Aorta (tissue), 5 donors: ENCODE results near the gene CFLAR. TPM values are rescaled to one million over a fixed set of nuclear protein-coding genes. Genes with fewer than 3 reads are reported as not detected.
A peak's percentile ranks its signal among the peaks of the same experiment; 100 is the strongest.
"Not testable (repeated sequence)": the region's sequence is repeated elsewhere in the genome, so short reads cannot be mapped to it uniquely, and the experiment has no call there.

Source experiments
- ATAC-seq: fragments of 200-7000 bp; cut with Tn5 transposase; one replicate; pipeline ENCODE4 v1.9.1; 2022; ENCODE audit warnings: moderate library complexity; ENCODE audit not compliant: low FRiP score
- DNase-seq, 2 donors: peaks; one replicate each; pipeline ENCODE4 v3.0.0-alpha.2; 2020
- H3K27ac ChIP-seq, 2 donors: one replicate each; pipeline ENCODE4 v1.5.1; 2013; ENCODE audit warnings: low read length in 2 of 2, mild to moderate bottlenecking in 2 of 2, moderate library complexity in 2 of 2, control low read depth in 1 of 2, inconsistent platforms in 1 of 2, low read depth in 1 of 2
- H3K27me3 ChIP-seq, 2 donors: one replicate each; pipeline ENCODE4 v1.6.1; 2013; ENCODE audit warnings: control low read depth in 1 of 2, low read length in 1 of 2, mild to moderate bottlenecking in 1 of 2, moderate library complexity in 1 of 2; ENCODE audit not compliant: insufficient read depth in 2 of 2, control insufficient read depth in 1 of 2
- H3K36me3 ChIP-seq, 2 donors: one replicate each; pipeline ENCODE4 v1.6.1; 2013; ENCODE audit warnings: control low read depth in 1 of 2, low read length in 1 of 2, mild to moderate bottlenecking in 1 of 2; ENCODE audit not compliant: insufficient read depth in 2 of 2, control insufficient read depth in 1 of 2
- H3K4me1 ChIP-seq, 2 donors: one replicate each; pipeline ENCODE4 v1.6.1; 2013; ENCODE audit warnings: low read length in 2 of 2, control low read depth in 1 of 2, mild to moderate bottlenecking in 1 of 2, moderate library complexity in 1 of 2; ENCODE audit not compliant: insufficient read depth in 2 of 2, control insufficient read depth in 1 of 2
- H3K4me3 ChIP-seq, 2 donors: one replicate each; pipeline ENCODE4 v1.5.1; 2013; ENCODE audit warnings: low read length in 2 of 2, control low read depth in 1 of 2, mild to moderate bottlenecking in 1 of 2
- H3K9me3 ChIP-seq: one replicate; pipeline ENCODE4 v1.6.1; 2013; ENCODE audit warnings: mild to moderate bottlenecking, low read length; ENCODE audit not compliant: control insufficient read depth
- WGBS, 2 donors: extraction: QIAGEN DNeasy Blood & Tissue Kit; methylation state at CpG; one replicate each; pipeline ENCODE4 v1.1.7; 2013; 5-methylcytosine and 5-hydroxymethylcytosine counted together
- intact Hi-C, 2 donors: fragments of 100-400 bp; cut with DNase I; formaldehyde crosslinking; loops; one replicate each; pipeline versions ENCODE4 v1.14.2 to v1.15.0; 2022
- polyA plus RNA-seq, 2 donors: library from polyadenylated mRNA; stranded (reverse); fragments of 200-250 nt; gene quantifications; one replicate each; pipeline ENCODE4 v1.2.3, GENCODE V29; 2013
- total RNA-seq, 2 donors: library from RNA; stranded (reverse); fragmentation: NEBNext Ultra II Directional; extraction: Animal tissue kit (Norgen Biotek cat#: 25700); gene quantifications; one replicate each; pipeline ENCODE4 v1.2.1, GENCODE V29; 2021
- donor health status: healthy with polysubstance abuse.
- donor health status: Bipolar disorder and iron deficiency.
- donor health status: DM: no; HTN: no; CAD: no.
- donor health status: DM: no; HTN: no; CAD: no.
- donor health status: DM: yes; HTN: yes; CAD: no.

The CFLAR gene
- total and polyA plus RNA-seq, 4 donors = 30.4 to 244 (median 109) TPM

DNA sequence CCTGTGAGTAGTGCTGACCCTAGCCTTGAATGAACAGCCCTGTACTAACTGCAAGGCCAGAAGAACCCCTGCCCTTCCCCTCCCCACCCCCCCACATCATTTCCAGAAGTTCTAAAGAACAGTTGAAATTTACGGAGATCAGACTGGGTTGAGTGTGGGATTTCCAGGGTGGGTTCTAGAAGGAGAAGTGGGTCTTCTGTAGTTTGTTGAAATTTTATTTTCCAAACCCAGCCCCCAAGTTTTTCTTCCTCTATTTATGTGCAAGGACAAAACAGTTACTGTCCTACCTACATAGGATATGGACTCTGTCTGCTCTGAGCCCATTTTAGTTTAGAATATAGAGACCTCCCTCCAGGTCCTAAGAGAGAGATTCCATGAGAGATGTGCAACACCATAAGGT lies 40.7 kb downstream of the CFLAR start:
- DNase-seq = no peak
- Histone ChIP-seq H3K27ac (no peak overlapping the region), H3K27me3 (no peaks in the 10 kb centered on the region), H3K4me1 (no peaks in the 10 kb centered on the region), H3K9me3 (no peaks in the 10 kb centered on the region), H3K36me3 (peaks cover 10 to 11% of the 10 kb centered on the region in 2 donors), H3K4me3 (no peak overlapping the region)
- WGBS, 2 donors = 48 to 94% methylated on average over 1 of the region's 1 CpG
- no peak for ATAC-seq
- intact Hi-C loops = loop anchor here in 1 of 2 donors (5.0 to 10.0 kb wide), 2 partner anchors 39 to 82 kb away; partner anchors contain the start of genes CFLAR, HYCC2 and NDUFB3

DNA sequence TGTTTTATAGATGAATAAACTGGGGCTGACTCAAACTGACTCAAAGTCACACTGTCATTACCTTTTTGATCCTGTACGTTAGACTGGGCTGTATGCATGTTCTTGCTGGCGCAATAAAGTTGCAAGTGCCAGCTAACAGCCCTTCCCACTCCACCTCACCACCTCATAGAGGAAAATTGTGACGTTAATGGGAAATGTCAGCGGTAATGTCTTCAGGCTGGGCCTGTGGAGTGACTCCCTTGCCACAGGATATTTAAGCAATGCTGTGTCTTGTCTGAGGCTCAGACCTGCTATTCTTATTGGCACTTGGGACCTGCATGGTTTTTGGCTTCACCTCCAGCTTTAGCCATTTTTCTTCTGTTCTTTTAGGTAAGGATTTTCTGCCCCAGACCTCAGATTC lies 41.7 kb downstream of the CFLAR start:
- Histone ChIP-seq H3K4me3 (no peak overlapping the region), H3K4me1 (no peaks in the 10 kb centered on the region), H3K27ac (peak overlapping the region in 1 of 2 donors; percentile 23), H3K36me3 (peaks cover 10 to 13% of the 10 kb centered on the region in 2 donors), H3K9me3 (no peaks in the 10 kb centered on the region), H3K27me3 (no peaks in the 10 kb centered on the region)
- WGBS, 2 donors = 76 to 78% methylated on average over 4 of the region's 4 CpGs
- no peak for ATAC-seq
- intact Hi-C loops = loop anchor here in 1 of 2 donors (5.0 to 10.0 kb wide), 2 partner anchors 40 to 83 kb away; partner anchors contain the start of genes CFLAR, HYCC2 and NDUFB3
- DNase-seq = no peak

GRCh38 chr2:201158111-201158929 lies 42.4 kb downstream of the CFLAR start:
- WGBS, 2 donors = 59 to 63% methylated on average over 5 of the region's 5 CpGs
- Histone ChIP-seq H3K27ac (peak overlapping the region in 1 of 2 donors; percentile 23), H3K4me1 (no peaks in the 10 kb centered on the region), H3K9me3 (no peaks in the 10 kb centered on the region), H3K36me3 (peaks cover 6 to 13% of the 10 kb centered on the region in 2 donors), H3K27me3 (no peaks in the 10 kb centered on the region), H3K4me3 (no peak overlapping the region)
- intact Hi-C loops = loop anchor here in 1 of 2 donors (5.0 to 10.0 kb wide), 2 partner anchors 41 to 84 kb away; partner anchors contain the start of genes CFLAR, HYCC2 and NDUFB3
- DNase-seq (peak in 1 of 2 donors; percentile 85), ATAC-seq (peak; percentile 84)

GRCh38 chr2:201164166-201164565 lies 48.2 kb downstream of the CFLAR start:
- Histone ChIP-seq H3K4me1 (no peaks in the 10 kb centered on the region), H3K9me3 (no peaks in the 10 kb centered on the region), H3K27me3 (no peaks in the 10 kb centered on the region), H3K27ac (no peak overlapping the region), H3K36me3 (peaks cover 9 to 14% of the 10 kb centered on the region in 2 donors), H3K4me3 (no peak overlapping the region)
- ATAC-seq (no peak), DNase-seq (no peak)
- 94 to 96% methylated on average over 1 of the region's 1 CpG for WGBS, 2 donors
- intact Hi-C loops = no loop called here

GRCh38 chr2:201167546-201167945 lies 51.6 kb downstream of the CFLAR start:
- peaks cover 6 to 9% of the 10 kb centered on the region in 2 donors for H3K36me3 ChIP-seq
- no peak overlapping the region for H3K27ac ChIP-seq
- ATAC-seq (no peak), DNase-seq (no peak)
- 92 to 97% methylated on average over 3 of the region's 3 CpGs for WGBS, 2 donors
- no peaks in the 10 kb centered on the region for H3K27me3 ChIP-seq
- H3K4me3 ChIP-seq = no peak overlapping the region
- H3K9me3 ChIP-seq = no peaks in the 10 kb centered on the region
- H3K4me1 ChIP-seq = no peaks in the 10 kb centered on the region
- intact Hi-C loops = no loop called here

DNA sequence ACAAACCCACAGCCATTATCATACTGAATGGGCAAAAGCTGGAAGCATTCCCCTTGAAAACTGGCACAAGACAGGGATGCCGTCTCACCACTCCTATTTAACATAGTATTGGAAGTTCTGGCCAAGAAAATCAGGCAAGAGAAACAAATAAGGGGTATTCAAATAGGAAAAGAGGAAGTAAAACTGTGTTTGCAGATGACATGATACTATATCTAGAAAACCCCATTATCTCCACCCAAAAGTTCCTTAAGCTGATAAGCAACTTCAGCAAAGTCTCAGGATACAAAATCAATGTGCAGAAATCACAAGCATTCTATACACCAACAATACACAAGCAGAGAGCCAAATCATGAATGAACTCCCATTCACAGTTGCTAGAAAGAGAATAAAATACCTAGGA lies 52.5 kb downstream of the CFLAR start:
- 74 to 85% methylated on average over 1 of the region's 1 CpG for WGBS, 2 donors
- DNase-seq, H3K4me1 ChIP-seq, H3K9me3 ChIP-seq, intact Hi-C loops, H3K36me3 ChIP-seq, H3K27ac ChIP-seq, ATAC-seq, H3K4me3 ChIP-seq, H3K27me3 ChIP-seq: not testable (repeated sequence)

GRCh38 chr2:201171259-201171814 lies 55.4 kb downstream of the CFLAR start:
- ATAC-seq = no peak
- no peaks in the 10 kb centered on the region for H3K27me3 ChIP-seq

GRCh38 chr2:201172279-201172678 lies 56.3 kb downstream of the CFLAR start:
- no peaks in the 10 kb centered on the region for H3K27me3 ChIP-seq
- WGBS, 2 donors = 35 to 38% methylated on average over 2 of the region's 2 CpGs
- H3K4me1 ChIP-seq = no peaks in the 10 kb centered on the region
- peaks cover 0 to 1% of the 10 kb centered on the region in 2 donors for H3K36me3 ChIP-seq
- ATAC-seq (no peak), DNase-seq (no peak)
- H3K9me3 ChIP-seq = no peaks in the 10 kb centered on the region
- H3K27ac ChIP-seq = no peak overlapping the region
- H3K4me3 ChIP-seq = no peak overlapping the region
- intact Hi-C loops = no loop called here

More at GRCh38 chr2:201171259-201171814, 55.4 kb downstream of the CFLAR start:
- DNase-seq = no peak
- H3K9me3 ChIP-seq = no peaks in the 10 kb centered on the region
- no peak overlapping the region for H3K27ac ChIP-seq
- no peaks in the 10 kb centered on the region for H3K4me1 ChIP-seq
- intact Hi-C loops = no loop called here
- 60 to 64% methylated on average over 6 of the region's 6 CpGs for WGBS, 2 donors
- H3K4me3 ChIP-seq = no peak overlapping the region
- peaks cover 0 to 1% of the 10 kb centered on the region in 2 donors for H3K36me3 ChIP-seq
